Testis (tissue), 2 donors: ENCODE data around the gene SMIM32.

Source experiments
- CTCF ChIP-seq, 3 experiments: fragments of 450-650 bp in 2 of 3; fragments of 200-600 bp in 1 of 3; sonication (generic) in 1 of 3; IDR thresholded peaks; one replicate each; pipeline ENCODE4 v1.5.1; 2016 to 2019; ENCODE audit warnings: antibody characterized with exemption in 3 of 3, mild to moderate bottlenecking in 2 of 3, moderate library complexity in 1 of 3
- POLR2A ChIP-seq: fragments of 450-650 bp; IDR thresholded peaks from one replicate; pipeline ENCODE4 v1.6.1; 2017; ENCODE audit warnings: antibody characterized with exemption, mild to moderate bottlenecking, moderate library complexity

- TF ChIP-seq CTCF (IDR thresholded peaks at IDR 0.05) = no peak
- no peak for TF ChIP-seq POLR2A
Measured at GRCh38 chr5:136207631-136208030, 14.7 kb upstream of the SMIM32 start.
